ENCODE results near the gene PIGZ. TPM values are rescaled to one million over a fixed set of nuclear protein-coding genes. Genes with fewer than 3 reads are reported as not detected.
A peak's percentile ranks its signal among the peaks of the same experiment; 100 is the strongest.

The PIGZ gene
- total RNA-seq, 1 donor from 2014 or later: 3.6 TPM

DNA sequence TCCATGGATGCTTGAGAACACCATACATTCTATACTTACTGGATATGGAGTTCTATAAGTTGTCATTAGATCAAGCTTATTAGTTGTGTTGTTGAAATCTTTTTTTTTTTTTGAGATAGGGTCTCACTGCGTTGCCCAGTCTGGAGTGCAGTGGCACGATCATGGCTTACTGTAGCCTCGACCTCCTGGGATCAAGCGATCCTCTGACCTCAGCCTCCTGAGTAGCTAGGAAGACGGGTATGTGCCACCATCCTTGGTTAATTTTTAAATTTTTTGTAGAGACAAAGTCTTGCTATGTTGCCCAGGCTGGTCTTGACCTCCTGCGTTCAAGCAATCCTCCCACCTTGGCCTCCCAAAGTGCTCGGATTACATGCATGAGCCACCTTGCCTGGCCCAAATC is 13.8 kb downstream of the PIGZ start:
- H3K36me3 ChIP-seq: no peaks in the 10 kb centered on the region
- no peaks in the 10 kb centered on the region for H3K27me3 ChIP-seq
- no peaks in the 10 kb centered on the region for H3K9me3 ChIP-seq
- H3K4me3 ChIP-seq: no peak overlapping the region
- H3K4me1 ChIP-seq: no peaks in the 10 kb centered on the region
- no peak for ATAC-seq
- DNase-seq: no peak
- TF ChIP-seq, protein P1, sequence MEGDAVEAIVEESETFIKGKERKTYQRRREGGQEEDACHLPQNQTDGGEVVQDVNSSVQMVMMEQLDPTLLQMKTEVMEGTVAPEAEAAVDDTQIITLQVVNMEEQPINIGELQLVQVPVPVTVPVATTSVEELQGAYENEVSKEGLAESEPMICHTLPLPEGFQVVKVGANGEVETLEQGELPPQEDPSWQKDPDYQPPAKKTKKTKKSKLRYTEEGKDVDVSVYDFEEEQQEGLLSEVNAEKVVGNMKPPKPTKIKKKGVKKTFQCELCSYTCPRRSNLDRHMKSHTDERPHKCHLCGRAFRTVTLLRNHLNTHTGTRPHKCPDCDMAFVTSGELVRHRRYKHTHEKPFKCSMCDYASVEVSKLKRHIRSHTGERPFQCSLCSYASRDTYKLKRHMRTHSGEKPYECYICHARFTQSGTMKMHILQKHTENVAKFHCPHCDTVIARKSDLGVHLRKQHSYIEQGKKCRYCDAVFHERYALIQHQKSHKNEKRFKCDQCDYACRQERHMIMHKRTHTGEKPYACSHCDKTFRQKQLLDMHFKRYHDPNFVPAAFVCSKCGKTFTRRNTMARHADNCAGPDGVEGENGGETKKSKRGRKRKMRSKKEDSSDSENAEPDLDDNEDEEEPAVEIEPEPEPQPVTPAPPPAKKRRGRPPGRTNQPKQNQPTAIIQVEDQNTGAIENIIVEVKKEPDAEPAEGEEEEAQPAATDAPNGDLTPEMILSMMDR (IDR thresholded peaks at IDR 0.05): no peak
- H3K27ac ChIP-seq: no peak overlapping the region
- intact Hi-C loops (cut with DNase I): no loop called here

DNA sequence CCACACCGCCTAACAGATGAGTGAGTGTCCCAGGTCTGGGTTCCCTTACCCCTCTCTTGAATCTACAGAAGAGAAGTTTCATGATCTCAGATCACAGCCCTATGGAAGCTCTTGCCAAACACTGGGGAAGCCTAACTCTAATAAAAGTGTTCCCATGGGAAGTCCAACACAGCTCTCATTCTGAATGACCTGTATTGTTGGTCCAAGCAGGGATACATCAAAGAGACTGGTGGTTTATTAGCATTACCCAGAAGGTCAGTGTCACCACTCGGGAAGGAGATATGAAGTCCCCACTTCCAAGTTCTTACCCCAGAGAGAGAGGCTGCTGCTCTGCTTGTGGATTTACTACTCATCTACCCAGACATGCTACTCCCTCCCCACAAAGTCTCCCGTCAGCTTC is 17.3 kb downstream of the PIGZ start:
- H3K4me3 ChIP-seq: no peak overlapping the region
- no peaks in the 10 kb centered on the region for H3K4me1 ChIP-seq
- TF ChIP-seq, protein P1 (IDR thresholded peaks at IDR 0.05): no peak
- ATAC-seq: no peak
- H3K36me3 ChIP-seq: no peaks in the 10 kb centered on the region
- H3K27ac ChIP-seq: no peak overlapping the region
- no peak for DNase-seq
- no peaks in the 10 kb centered on the region for H3K9me3 ChIP-seq
- intact Hi-C loops (cut with DNase I): no loop called here
- no peaks in the 10 kb centered on the region for H3K27me3 ChIP-seq

DNA sequence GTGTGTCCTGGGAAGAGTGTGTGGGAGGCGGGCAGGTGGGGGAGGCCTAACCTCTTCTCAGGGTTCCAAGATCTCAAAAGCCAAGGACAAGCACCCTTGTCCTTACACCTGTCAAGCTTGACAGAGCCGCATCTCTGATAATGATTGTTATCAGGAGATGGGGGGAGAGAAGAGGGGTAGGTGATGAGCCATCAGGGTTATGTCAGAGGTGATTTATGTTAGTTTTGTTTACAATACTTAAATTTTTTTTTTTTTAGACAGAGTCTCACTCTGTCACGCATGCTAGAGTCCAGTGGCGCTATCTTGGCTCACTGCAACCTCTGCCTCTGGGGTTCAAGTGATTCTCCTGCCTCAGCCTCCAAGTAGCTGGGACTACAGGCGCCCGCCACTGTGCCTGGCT is 18.9 kb downstream of the PIGZ start:
- TF ChIP-seq, protein P1 (IDR thresholded peaks at IDR 0.05): no peak
- H3K27ac ChIP-seq: peak overlapping the region; percentile 17
- intact Hi-C loops (cut with DNase I): no loop called here
- no peak for ATAC-seq
- no peaks in the 10 kb centered on the region for H3K36me3 ChIP-seq
- no peaks in the 10 kb centered on the region for H3K4me1 ChIP-seq
- no peaks in the 10 kb centered on the region for H3K9me3 ChIP-seq
- no peaks in the 10 kb centered on the region for H3K27me3 ChIP-seq
- DNase-seq: no peak
- no peak overlapping the region for H3K4me3 ChIP-seq

DNA sequence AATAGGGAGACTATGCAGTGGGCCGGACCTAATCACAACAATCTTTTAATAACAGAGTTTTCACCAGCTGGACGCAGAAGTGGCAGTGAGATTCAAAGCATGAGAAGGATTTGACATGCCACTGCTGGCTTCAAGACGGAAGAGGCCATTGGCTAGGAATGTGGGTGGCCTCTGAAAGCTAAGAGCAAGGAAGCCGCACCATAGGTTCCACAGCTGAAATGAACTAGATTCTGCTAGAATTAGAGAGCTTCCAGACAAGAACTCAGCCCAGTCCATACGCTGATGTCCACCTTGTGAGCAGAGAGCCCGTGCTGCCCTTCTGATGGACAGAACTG is 19.4 kb downstream of the PIGZ start:
- Histone ChIP-seq H3K27ac (peak overlapping the region; percentile 17), H3K4me1 (no peaks in the 10 kb centered on the region), H3K27me3 (no peaks in the 10 kb centered on the region), H3K9me3 (no peaks in the 10 kb centered on the region), H3K36me3 (no peaks in the 10 kb centered on the region), H3K4me3 (no peak overlapping the region)
- intact Hi-C loops (cut with DNase I): no loop called here
- DNase-seq (no peak), ATAC-seq (no peak)
- TF ChIP-seq, protein P1 (IDR thresholded peaks at IDR 0.05): no peak

DNA sequence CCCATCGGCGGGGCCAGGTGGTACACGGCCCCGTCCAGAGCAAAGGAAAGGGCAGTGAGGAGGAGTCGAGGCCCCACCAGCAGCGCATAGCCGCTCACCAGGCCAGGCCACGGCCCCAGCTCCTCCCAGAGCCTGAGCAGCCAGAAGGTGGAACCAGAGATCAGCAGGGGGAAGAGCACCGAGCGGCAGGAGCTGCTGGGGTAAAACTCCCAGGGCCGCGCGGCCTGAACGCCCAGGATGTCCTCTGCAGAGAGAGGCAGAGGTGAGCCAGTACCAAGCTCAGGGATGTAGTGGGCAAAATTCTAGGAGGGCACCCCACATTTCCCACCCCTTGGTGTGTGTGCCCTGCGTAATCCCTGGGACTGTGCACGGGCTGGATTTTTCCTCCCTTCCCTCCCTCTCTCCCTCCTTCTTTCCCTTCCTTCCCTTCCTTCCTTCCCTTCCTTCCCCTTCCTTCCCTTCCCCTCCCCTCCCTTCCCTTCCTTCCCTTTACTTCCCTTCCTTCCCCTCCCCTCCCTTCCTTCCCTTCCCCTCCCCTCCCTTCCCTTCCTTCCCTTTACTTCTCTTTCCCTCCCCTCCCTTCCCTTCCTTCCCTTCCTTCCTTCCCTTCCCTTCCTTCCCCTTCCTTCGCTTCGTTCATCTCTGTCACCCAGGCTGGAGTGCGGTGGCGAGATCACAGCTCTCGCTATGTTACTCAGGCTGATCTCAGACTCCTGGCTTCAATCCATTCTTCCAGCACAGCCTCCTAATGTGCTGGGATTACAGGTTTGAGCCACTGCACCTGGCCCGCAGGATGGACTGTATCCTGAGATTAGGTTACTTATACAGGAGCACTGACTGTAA is 20.0 kb downstream of the PIGZ start:
- H3K4me3 ChIP-seq: no peak overlapping the region
- intact Hi-C loops (cut with DNase I): no loop called here
- TF ChIP-seq, protein P1 (IDR thresholded peaks at IDR 0.05): no peak
- H3K9me3 ChIP-seq: no peaks in the 10 kb centered on the region
- no peak for ATAC-seq
- no peaks in the 10 kb centered on the region for H3K27me3 ChIP-seq
- no peak for DNase-seq
- no peaks in the 10 kb centered on the region for H3K36me3 ChIP-seq
- no peak overlapping the region for H3K27ac ChIP-seq
- H3K4me1 ChIP-seq: peaks cover 5% of the 10 kb centered on the region
